NCI-H2227 (cell line): ENCODE measurements around the gene DNAI1.

ENCODE experiments used
- DNase-seq: peaks from one replicate; lab custom pipeline; 2025; ENCODE audit not compliant: unreplicated experiment; lab: John Stamatoyannopoulos, UW

DNAI1 gene

GRCh38 chr9:34555936-34556525 is 97.4 kb downstream of the DNAI1 start:
- DNase-seq: no peak

GRCh38 chr9:34556949-34557348 is 98.3 kb downstream of the DNAI1 start:
- no peak for DNase-seq

- DNase-seq: no peak
These were observed 99.1 kb downstream of the DNAI1 start for GRCh38 chr9:34557426-34558321.

GRCh38 chr9:34558364-34558763 is 99.8 kb downstream of the DNAI1 start:
- DNase-seq: no peak

- no peak for DNase-seq
These were observed 100.5 kb downstream of the DNAI1 start for GRCh38 chr9:34558919-34559623.

- DNase-seq: no peak
These were observed 101.2 kb downstream of the DNAI1 start for GRCh38 chr9:34559624-34560455.

GRCh38 chr9:34560599-34561214 is 102.1 kb downstream of the DNAI1 start:
- DNase-seq: no peak

- no peak for DNase-seq
These were observed 103.6 kb downstream of the DNAI1 start for GRCh38 chr9:34562135-34562745.

- DNase-seq: no peak
These were observed 104.7 kb downstream of the DNAI1 start for GRCh38 chr9:34563262-34563661.

GRCh38 chr9:34564617-34565016 is 106.0 kb downstream of the DNAI1 start:
- DNase-seq: no peak

- no peak for DNase-seq
These were observed 107.3 kb downstream of the DNAI1 start for GRCh38 chr9:34565856-34566255.

GRCh38 chr9:34566322-34566721 is 107.7 kb downstream of the DNAI1 start:
- no peak for DNase-seq

GRCh38 chr9:34566972-34567371 is 108.4 kb downstream of the DNAI1 start:
- DNase-seq: no peak

GRCh38 chr9:34568133-34568532 is 109.5 kb downstream of the DNAI1 start:
- DNase-seq: no peak

- DNase-seq: peak; percentile 6
These were observed 110.2 kb downstream of the DNAI1 start for GRCh38 chr9:34568774-34569173.

- DNase-seq: no peak
These were observed 111.8 kb downstream of the DNAI1 start for GRCh38 chr9:34570376-34570775.
